ENCODE results near the gene LSM12. TPM values are rescaled to one million over a fixed set of nuclear protein-coding genes. Genes with fewer than 3 reads are reported as not detected.

LSM12 gene
- total RNA-seq, 1 donor: 59.0 TPM

- peak overlapping the region; percentile 87 for H3K4me2 ChIP-seq (ENCODE audit: insufficient read depth, low read length)
- no peaks in the 10 kb centered on the region for H3K36me3 ChIP-seq (ENCODE audit: insufficient read depth, low read length)
- H4K20me1 ChIP-seq (ENCODE audit: insufficient read depth, low read length): peaks cover 28% of the 10 kb centered on the region
- peak; percentile 98 for DNase-seq (ENCODE audit: insufficient read length, low spot score, missing footprints)
- H3K9me3 ChIP-seq (ENCODE audit: low read depth, low read length): no peaks in the 10 kb centered on the region
- H3K27me3 ChIP-seq (ENCODE audit: insufficient read depth, low read length): no peaks in the 10 kb centered on the region
- H2AFZ ChIP-seq (ENCODE audit: low read length): no peak overlapping the region
- no peak for TF ChIP-seq CTCF (IDR thresholded peaks at IDR 0.05; ENCODE audit: extremely low read depth, low read depth, low read length)
- H3K4me1 ChIP-seq (ENCODE audit: insufficient read depth, low read length): peaks cover 39% of the 10 kb centered on the region
- peak overlapping the region; percentile 95 for H3K27ac ChIP-seq (ENCODE audit: low read depth, low read length)
- H3K79me2 ChIP-seq (ENCODE audit: insufficient read depth, low read length): peaks cover 62% of the 10 kb centered on the region
- H3K4me3 ChIP-seq (ENCODE audit: insufficient read depth, low read length): peak overlapping the region; percentile 71
Measured at GRCh38 chr17:44108440-44109311, 42.2 kb upstream of the LSM12 start.

GRCh38 chr17:44106801-44107200, 40.3 kb upstream of the LSM12 start:
- DNase-seq (ENCODE audit: insufficient read length, low spot score, missing footprints): no peak
- Histone ChIP-seq H3K27me3 (ENCODE audit: insufficient read depth, low read length) (no peaks in the 10 kb centered on the region), H3K4me2 (ENCODE audit: insufficient read depth, low read length) (no peak overlapping the region), H4K20me1 (ENCODE audit: insufficient read depth, low read length) (peaks cover 23% of the 10 kb centered on the region), H3K27ac (ENCODE audit: low read depth, low read length) (no peak overlapping the region), H3K79me2 (ENCODE audit: insufficient read depth, low read length) (peaks cover 72% of the 10 kb centered on the region), H2AFZ (ENCODE audit: low read length) (no peak overlapping the region), H3K4me3 (ENCODE audit: insufficient read depth, low read length) (no peak overlapping the region), H3K4me1 (ENCODE audit: insufficient read depth, low read length) (peaks cover 39% of the 10 kb centered on the region), H3K9me3 (ENCODE audit: low read depth, low read length) (no peaks in the 10 kb centered on the region), H3K36me3 (ENCODE audit: insufficient read depth, low read length) (no peaks in the 10 kb centered on the region)
- no peak for TF ChIP-seq CTCF (IDR thresholded peaks at IDR 0.05; ENCODE audit: extremely low read depth, low read depth, low read length)

- H3K27ac ChIP-seq (ENCODE audit: low read depth, low read length): no peak overlapping the region
- peaks cover 77% of the 10 kb centered on the region for H3K79me2 ChIP-seq (ENCODE audit: insufficient read depth, low read length)
- H3K9me3 ChIP-seq (ENCODE audit: low read depth, low read length): no peaks in the 10 kb centered on the region
- H3K4me3 ChIP-seq (ENCODE audit: insufficient read depth, low read length): no peak overlapping the region
- H3K36me3 ChIP-seq (ENCODE audit: insufficient read depth, low read length): no peaks in the 10 kb centered on the region
- no peak overlapping the region for H2AFZ ChIP-seq (ENCODE audit: low read length)
- H3K4me1 ChIP-seq (ENCODE audit: insufficient read depth, low read length): peaks cover 37% of the 10 kb centered on the region
- no peak for TF ChIP-seq CTCF (IDR thresholded peaks at IDR 0.05; ENCODE audit: extremely low read depth, low read depth, low read length)
- H4K20me1 ChIP-seq (ENCODE audit: insufficient read depth, low read length): peaks cover 23% of the 10 kb centered on the region
- H3K4me2 ChIP-seq (ENCODE audit: insufficient read depth, low read length): no peak overlapping the region
- no peak for DNase-seq (ENCODE audit: insufficient read length, low spot score, missing footprints)
- H3K27me3 ChIP-seq (ENCODE audit: insufficient read depth, low read length): no peaks in the 10 kb centered on the region
Measured at GRCh38 chr17:44105941-44106340, 39.5 kb upstream of the LSM12 start.

- no peak for TF ChIP-seq CTCF (IDR thresholded peaks at IDR 0.05; ENCODE audit: extremely low read depth, low read depth, low read length)
- Histone ChIP-seq H3K27me3 (ENCODE audit: insufficient read depth, low read length) (no peaks in the 10 kb centered on the region), H3K27ac (ENCODE audit: low read depth, low read length) (no peak overlapping the region), H3K4me2 (ENCODE audit: insufficient read depth, low read length) (no peak overlapping the region), H3K4me3 (ENCODE audit: insufficient read depth, low read length) (no peak overlapping the region), H4K20me1 (ENCODE audit: insufficient read depth, low read length) (peaks cover 20% of the 10 kb centered on the region), H3K79me2 (ENCODE audit: insufficient read depth, low read length) (peaks cover 73% of the 10 kb centered on the region), H2AFZ (ENCODE audit: low read length) (no peak overlapping the region), H3K36me3 (ENCODE audit: insufficient read depth, low read length) (no peaks in the 10 kb centered on the region), H3K4me1 (ENCODE audit: insufficient read depth, low read length) (peaks cover 32% of the 10 kb centered on the region), H3K9me3 (ENCODE audit: low read depth, low read length) (no peaks in the 10 kb centered on the region)
- no peak for DNase-seq (ENCODE audit: insufficient read length, low spot score, missing footprints)
Measured at GRCh38 chr17:44105483-44105882, 39.0 kb upstream of the LSM12 start.
